AG04449 (cell line): ENCODE results near the gene INTS11.

Source experiments
- CTCF ChIA-PET: fragments of 350-600 bp; formaldehyde crosslinking; extraction: SDS; loops from one replicate; lab custom pipeline; 2021; ENCODE audit warnings: antibody characterized with exemption; lab: Yijun Ruan, JAX
- POLR2A ChIA-PET: fragments of 400-600, 350-600 bp; formaldehyde crosslinking; extraction: SDS; loops from one replicate; lab custom pipeline; 2020; ENCODE audit warnings: antibody characterized with exemption, inconsistent platforms; lab: Yijun Ruan, JAX
- DNase-seq: peaks from one replicate; pipeline ENCODE4 v3.0.0-alpha.2; 2010; ENCODE audit warnings: low read depth, low spot score
- H3K4me3 ChIP-seq: 2 replicates; pipeline ENCODE4 v1.5.1; 2011; ENCODE audit warnings: low read depth, mild to moderate bottlenecking, control low read depth, low read length
- CTCF ChIP-seq: IDR thresholded peaks from one replicate; pipeline ENCODE4 v1.5.1; 2011; ENCODE audit warnings: mild to moderate bottlenecking, moderate library complexity, low read length, control low read depth, inconsistent platforms; ENCODE audit not compliant: insufficient read depth; ENCODE audit errors: missing control alignments

INTS11 gene

GRCh38 chr1:1302006-1302430 lies 22.4 kb downstream of the INTS11 start:
- CTCF ChIA-PET: interaction anchor here (0.6 to 1.5 kb wide), 3 partner anchors 46 to 180 kb away, joined by 3 to 5 read pairs (median 3); no protein-coding TSS in a partner anchor
- POLR2A ChIA-PET: no interaction called here
- DNase-seq: no peak
- no peak overlapping the region for H3K4me3 ChIP-seq
- TF ChIP-seq CTCF: peak; percentile 48

- no peak overlapping the region for H3K4me3 ChIP-seq
- CTCF ChIA-PET: interaction anchor here (1.0 to 1.5 kb wide), 3 partner anchors 10 to 178 kb away, joined by 3 to 8 read pairs (median 3); no protein-coding TSS in a partner anchor
- POLR2A ChIA-PET: no interaction called here
- DNase-seq: no peak
- no peak for TF ChIP-seq CTCF
These were observed 24.1 kb downstream of the INTS11 start for GRCh38 chr1:1300352-1300739.

- ChIA-PET POLR2A (no interaction called here), CTCF (interaction anchor here (1.0 to 1.5 kb wide), 3 partner anchors 9 to 177 kb away, joined by 3 to 8 read pairs (median 3); no protein-coding TSS in a partner anchor)
- TF ChIP-seq CTCF: peak; percentile 18
- no peak for DNase-seq
- no peak overlapping the region for H3K4me3 ChIP-seq
These were observed 24.6 kb downstream of the INTS11 start for GRCh38 chr1:1299686-1300351.

- no peak for DNase-seq
- H3K4me3 ChIP-seq: no peak overlapping the region
- no peak for TF ChIP-seq CTCF
- CTCF ChIA-PET: interaction anchor here (1.5 kb wide), 1 partner anchor 9 kb away, joined by 8 read pairs; no protein-coding TSS in a partner anchor
- POLR2A ChIA-PET: no interaction called here
These were observed 25.4 kb downstream of the INTS11 start for GRCh38 chr1:1298861-1299685.

- CTCF ChIA-PET: no interaction called here
- POLR2A ChIA-PET: no interaction called here
- H3K4me3 ChIP-seq: no peak overlapping the region
- no peak for TF ChIP-seq CTCF
- DNase-seq: no peak
These were observed 26.5 kb downstream of the INTS11 start for GRCh38 chr1:1297802-1298424.
